H1 (cell line): Measurements from ENCODE around the gene RRM1. TPM values are rescaled to one million over a fixed set of nuclear protein-coding genes. Genes with fewer than 3 reads are reported as not detected.

Source experiments
- CTCF ChIA-PET: fragments of 300-600 bp; sonication (Branson Sonifier 250); formaldehyde crosslinking; loops from one replicate; lab custom pipeline; 2021; ENCODE audit not compliant: partially characterized antibody; lab: Charles Lee
- POLR2A ChIA-PET: fragments of 300-600 bp; sonication (Branson Sonifier 250); formaldehyde crosslinking; loops from one replicate; lab custom pipeline; 2021; ENCODE audit warnings: inconsistent platforms; ENCODE audit not compliant: partially characterized antibody; lab: Charles Lee
- DNase-seq, 2 experiments: peaks; one replicate each; pipeline versions ENCODE4 v3.0.0 to v3.0.0-alpha.2; 2010 to 2022; ENCODE audit warnings: low spot score in 2 of 2, low read depth in 1 of 2, mixed read lengths in 1 of 2
- FAIRE-seq: peaks from 2 replicates; lab custom pipeline; 2011; peaks lifted over from hg19 to GRCh38; lab: Jason Lieb, UNC
- H2AFZ ChIP-seq: 2 replicates; pipeline ENCODE4 v1.8.1; 2012; ENCODE audit warnings: low read length, inconsistent platforms
- H2AK5ac ChIP-seq: 2 replicates; pipeline ENCODE4 v1.6.1; 2013; ENCODE audit warnings: low read depth, low read length
- H2BK120ac ChIP-seq: replicated peaks from 2 replicates; pipeline ENCODE3; 2013; ENCODE audit warnings: low read depth, low read length, inconsistent platforms
- H2BK12ac ChIP-seq: 2 replicates; pipeline ENCODE4 v1.6.1; 2013; ENCODE audit warnings: low read depth, low read length
- H2BK15ac ChIP-seq: 2 replicates; pipeline ENCODE4 v1.6.1; 2013; ENCODE audit warnings: low read length
- H2BK20ac ChIP-seq: 2 replicates; pipeline ENCODE4 v1.6.1; 2013; ENCODE audit warnings: low read length
- H2BK5ac ChIP-seq: 2 replicates; pipeline ENCODE4 v1.6.1; 2013; ENCODE audit warnings: low read depth, low read length
- H3K14ac ChIP-seq: 2 replicates; pipeline ENCODE4 v1.6.1; 2013; ENCODE audit warnings: inconsistent platforms; ENCODE audit not compliant: insufficient read length
- H3K18ac ChIP-seq: 2 replicates; pipeline ENCODE4 v1.6.1; 2013; ENCODE audit warnings: low read length; ENCODE audit errors: extremely low read depth
- H3K23ac ChIP-seq: 2 replicates; pipeline ENCODE4 v1.6.1; 2013; ENCODE audit warnings: inconsistent platforms; ENCODE audit not compliant: insufficient read length
- H3K23me2 ChIP-seq: 2 replicates; pipeline ENCODE4 v1.6.1; 2013; ENCODE audit warnings: low read depth, low read length
- H3K27ac ChIP-seq: 2 replicates; pipeline ENCODE4 v1.6.1; 2011; ENCODE audit warnings: low read depth, low read length, inconsistent platforms
- H3K27me3 ChIP-seq, 4 experiments: replicated peaks in 1 of 4; 1 replicate in 1 of 4; 2 replicates in 3 of 4; pipeline versions ENCODE4 v1.6.1 to v1.8.1; 2011 to 2013; ENCODE audit warnings: low read length in 3 of 4, mild to moderate bottlenecking in 3 of 4, inconsistent platforms in 2 of 4, mixed read lengths in 2 of 4, moderate library complexity in 1 of 4; ENCODE audit not compliant: control insufficient read depth in 3 of 4, insufficient read depth in 3 of 4; ENCODE audit errors: extremely low read depth in 1 of 4
- H3K36me3 ChIP-seq, 4 experiments: 2 replicates each; pipeline versions ENCODE4 v1.6.1 to v1.8.1; 2011 to 2013; ENCODE audit warnings: mild to moderate bottlenecking in 4 of 4, low read length in 3 of 4, moderate library complexity in 2 of 4, control low read depth in 1 of 4, inconsistent platforms in 1 of 4; ENCODE audit not compliant: insufficient read depth in 4 of 4, control insufficient read depth in 2 of 4
- H3K4ac ChIP-seq: replicated peaks from 2 replicates; pipeline ENCODE3; 2013; ENCODE audit warnings: low read length, low read depth, mixed read lengths, inconsistent platforms; ENCODE audit not compliant: insufficient read length
- H3K4me1 ChIP-seq, 4 experiments: replicated peaks in 1 of 4; 1 replicate in 1 of 4; 2 replicates in 3 of 4; pipeline versions ENCODE4 v1.6.1 to v1.8.1; 2011 to 2013; ENCODE audit warnings: low read length in 3 of 4, inconsistent platforms in 2 of 4, mixed read lengths in 1 of 4; ENCODE audit not compliant: insufficient read depth in 4 of 4, control insufficient read depth in 3 of 4
- H3K4me2 ChIP-seq, 2 experiments: 2 replicates each; pipeline versions ENCODE4 v1.6.1 to v1.8.1; 2011 to 2013; ENCODE audit warnings: low read depth in 2 of 2, low read length in 2 of 2, control low read depth in 1 of 2, inconsistent platforms in 1 of 2, mild to moderate bottlenecking in 1 of 2; ENCODE audit not compliant: insufficient read depth in 1 of 2
- H3K4me3 ChIP-seq, 4 experiments: fragments of 200-600, 300-600 bp in 1 of 4; sonication (generic), shearing (Covaris generic), sonication (Bioruptor Twin) in 1 of 4; 2 replicates each; pipeline versions ENCODE4 v1.5.1 to v1.8.1; 2011 to 2016; ENCODE audit warnings: low read length in 4 of 4, low read depth in 3 of 4, control low read depth in 2 of 4, inconsistent platforms in 2 of 4, mild to moderate bottlenecking in 2 of 4, mixed read lengths in 1 of 4, moderate library complexity in 1 of 4; ENCODE audit not compliant: insufficient read depth in 2 of 4; ENCODE audit errors: extremely low read depth in 1 of 4
- H3K56ac ChIP-seq: replicated peaks from 2 replicates; pipeline ENCODE3; 2013; ENCODE audit warnings: low read depth, mild to moderate bottlenecking, mixed read lengths, low read length, inconsistent platforms; ENCODE audit not compliant: insufficient read length
- H3K79me1 ChIP-seq: 2 replicates; pipeline ENCODE4 v1.6.1; 2013; ENCODE audit warnings: low read depth, low read length, control low read depth
- H3K79me2 ChIP-seq, 2 experiments: 2 replicates each; pipeline versions ENCODE4 v1.6.1 to v1.8.1; 2012 to 2013; ENCODE audit warnings: low read length in 2 of 2, mild to moderate bottlenecking in 2 of 2, inconsistent platforms in 1 of 2; ENCODE audit not compliant: insufficient read depth in 2 of 2, control insufficient read depth in 1 of 2
- H3K9ac ChIP-seq, 4 experiments: replicated peaks in 1 of 4; 1 replicate in 1 of 4; 2 replicates in 3 of 4; pipeline versions ENCODE4 v1.6.1 to v1.8.1; 2011 to 2013; ENCODE audit warnings: low read depth in 3 of 4, low read length in 3 of 4, control low read depth in 2 of 4, mild to moderate bottlenecking in 2 of 4, moderate library complexity in 2 of 4, inconsistent platforms in 1 of 4; ENCODE audit errors: extremely low read depth in 1 of 4
- H3K9me3 ChIP-seq, 2 experiments: 2 replicates each; pipeline versions ENCODE4 v1.6.1 to v1.8.1; 2012 to 2013; ENCODE audit warnings: mild to moderate bottlenecking in 2 of 2, moderate library complexity in 2 of 2, control low read depth in 1 of 2, inconsistent platforms in 1 of 2, low read depth in 1 of 2, low read length in 1 of 2, mixed read lengths in 1 of 2; ENCODE audit not compliant: insufficient read depth in 2 of 2
- H4K20me1 ChIP-seq, 2 experiments: replicated peaks in 1 of 2; 2 replicates each; pipeline versions ENCODE3 to v1.8.1; 2011 to 2013; ENCODE audit warnings: inconsistent platforms in 2 of 2, low read length in 2 of 2, mild to moderate bottlenecking in 1 of 2; ENCODE audit not compliant: insufficient read depth in 2 of 2, control insufficient read depth in 1 of 2
- H4K5ac ChIP-seq: 2 replicates; pipeline ENCODE4 v1.6.1; 2013; ENCODE audit warnings: low read length, low read depth, mixed read lengths, inconsistent platforms; ENCODE audit not compliant: insufficient read length
- H4K8ac ChIP-seq: 2 replicates; pipeline ENCODE4 v1.8.0; 2013; ENCODE audit warnings: mild to moderate bottlenecking, moderate library complexity, low read length, inconsistent platforms; ENCODE audit not compliant: insufficient read depth; ENCODE audit errors: extremely low read depth
- H4K91ac ChIP-seq: replicated peaks from 2 replicates; pipeline ENCODE3; 2013; ENCODE audit warnings: low read length, mixed read lengths, inconsistent platforms; ENCODE audit not compliant: insufficient read length
- CREB1 ChIP-seq: IDR thresholded peaks from 2 replicates; pipeline ENCODE4 v1.6.1; 2012; ENCODE audit warnings: inconsistent platforms
- E2F6 ChIP-seq: IDR thresholded peaks from 2 replicates; pipeline ENCODE4 v1.6.1; 2012; ENCODE audit warnings: inconsistent platforms
- GABPA ChIP-seq: IDR thresholded peaks from 2 replicates; pipeline ENCODE4 v1.6.1; 2011; ENCODE audit warnings: mild to moderate bottlenecking, low read length, moderate library complexity, borderline replicate concordance; ENCODE audit not compliant: insufficient read depth
- HDAC6 ChIP-seq: IDR thresholded peaks from one replicate; pipeline ENCODE4 v1.7.1; 2012; ENCODE audit warnings: low read depth, mild to moderate bottlenecking, inconsistent platforms, low read length, moderate library complexity
- JUND ChIP-seq: IDR thresholded peaks from 2 replicates; pipeline ENCODE4 v1.6.1; 2011; ENCODE audit warnings: mild to moderate bottlenecking, improper control_type of control experiment, low read length
- KDM5A ChIP-seq: fragments of 200-600 bp; IDR thresholded peaks from 2 replicates; pipeline ENCODE4 v1.7.1; 2012; ENCODE audit warnings: mild to moderate bottlenecking, low read length, inconsistent platforms, mixed read lengths
- MAFK ChIP-seq: IDR thresholded peaks from 2 replicates; pipeline ENCODE4 v1.6.1; 2012; ENCODE audit warnings: low read depth, mild to moderate bottlenecking, improper control_type of control experiment, low read length
- NANOG ChIP-seq: IDR thresholded peaks from 2 replicates; pipeline ENCODE4 v1.6.1; 2011; ENCODE audit warnings: low read length, low read depth, mild to moderate bottlenecking, inconsistent platforms; ENCODE audit not compliant: insufficient read depth, poor library complexity, severe bottlenecking
- POLR2AphosphoS5 ChIP-seq: IDR thresholded peaks from 2 replicates; pipeline ENCODE4 v1.6.1; 2011; ENCODE audit warnings: low read depth, low read length
- RBBP5 ChIP-seq: IDR thresholded peaks from 2 replicates; pipeline ENCODE4 v1.7.1; 2012; ENCODE audit warnings: low read depth, mild to moderate bottlenecking, inconsistent platforms, low read length, moderate library complexity, borderline replicate concordance
- RFX5 ChIP-seq: IDR thresholded peaks from 2 replicates; pipeline ENCODE4 v1.6.1; 2011; ENCODE audit warnings: low read depth, low read length, improper control_type of control experiment, borderline replicate concordance
- RXRA ChIP-seq: IDR thresholded peaks from 2 replicates; pipeline ENCODE4 v1.6.1; 2011; ENCODE audit warnings: low read depth, mild to moderate bottlenecking, low read length, moderate library complexity; ENCODE audit not compliant: insufficient read depth
- TCF12 ChIP-seq: IDR thresholded peaks from 2 replicates; pipeline ENCODE4 v1.6.1; 2011; ENCODE audit warnings: low read depth, mild to moderate bottlenecking, low read length
- WGBS, 2 experiments: shearing (Covaris generic) in 1 of 2; methylation state at CpG; one replicate each; pipeline versions ENCODE4 v1.1.6 to v1.1.7; 2013 to 2015; ENCODE audit warnings: low lambda C conversion rate in 2 of 2, mixed read lengths in 2 of 2, inconsistent platforms in 1 of 2, low coverage in 1 of 2, missing lambda C conversion rate in 1 of 2; ENCODE audit not compliant: insufficient replicate concordance in 2 of 2, insufficient coverage in 1 of 2, insufficient read length in 1 of 2; ENCODE audit errors: extremely low coverage in 1 of 2, missing lambda C conversion rate in 1 of 2; 5-methylcytosine and 5-hydroxymethylcytosine counted together
- polyA plus RNA-seq, 7 experiments: library from polyadenylated mRNA; depleted of rRNA in 3 of 7; stranded (reverse) in 5 of 7; unstranded in 2 of 7; fragments of >200 nt in 5 of 7; fragments of 200-250 nt in 2 of 7; gene quantifications; 1 replicate in 5 of 7; 2 replicates in 1 of 7; 4 replicates in 1 of 7; pipeline versions ENCODE4 v1.2.1 to v1.2.3, GENCODE V29; 2011 to 2013; ENCODE audit warnings: missing spikeins in 2 of 7, mixed read lengths in 2 of 7
- total RNA-seq: library from RNA; stranded (reverse); fragmentation: NEBNext Ultra II Directional; extraction: Animal tissue kit (Norgen Biotek cat#: 25700); gene quantifications from 2 replicates; pipeline ENCODE4 v1.2.1, GENCODE V29; 2021

The RRM1 gene
- total and polyA plus RNA-seq, 2 of the 8 experiments (the other 6 are each of a cell fraction or from before 2014, with no cell fraction given), result 63.6 to 126 TPM

- POLR2A ChIA-PET, result interaction anchor here (1.1 kb wide), 1 partner anchor 11 kb away, joined by 3 read pairs; no protein-coding TSS in a partner anchor
- DNase-seq (no peak), FAIRE-seq (no peak)
- CTCF ChIA-PET, result interaction anchor here (1.1 kb wide), 1 partner anchor 17 kb away, joined by 3 read pairs; no protein-coding TSS in a partner anchor
- H3K79me1 ChIP-seq, result no peaks in the 10 kb centered on the region
- H3K4me1 ChIP-seq, result no peaks in the 10 kb centered on the region
- H2BK12ac ChIP-seq, result no peak overlapping the region
- H3K79me2 ChIP-seq, result no peaks in the 10 kb centered on the region
- H3K23ac ChIP-seq, result no peak overlapping the region
- no peak overlapping the region for H3K4me3 ChIP-seq
- no peak overlapping the region for H4K91ac ChIP-seq
- no peak overlapping the region for H3K27ac ChIP-seq
- no peak overlapping the region for H3K9ac ChIP-seq
- H2BK20ac ChIP-seq, result no peak overlapping the region
- H2AK5ac ChIP-seq, result no peak overlapping the region
- no peaks in the 10 kb centered on the region for H4K20me1 ChIP-seq
- H3K23me2 ChIP-seq, result no peaks in the 10 kb centered on the region
- no peak overlapping the region for H4K5ac ChIP-seq
- H3K4ac ChIP-seq, result no peak overlapping the region
- H3K9me3 ChIP-seq, result 0 out of 4 replicates have a peak, but pooled peaks cover 0 to 2% of the 10 kb centered on the region in 2 experiments
- WGBS, 2 experiments, result 92% methylated on average over 3 of the region's 3 CpGs; no CpG with 5 or more reads in 1 of the 2 experiments
- H3K56ac ChIP-seq, result no peak overlapping the region
- H2BK120ac ChIP-seq, result no peak overlapping the region
- no peak overlapping the region for H3K4me2 ChIP-seq
- no peak overlapping the region for H2AFZ ChIP-seq
- no peak overlapping the region for H2BK5ac ChIP-seq
- H4K8ac ChIP-seq, result no peak overlapping the region
- H3K18ac ChIP-seq, result no peak overlapping the region
- no peak overlapping the region for H2BK15ac ChIP-seq
- H3K14ac ChIP-seq, result no peak overlapping the region
- peaks cover 0 to 3% (median 0%) of the 10 kb centered on the region in 4 experiments; a peak in 1 of 7 replicates for H3K27me3 ChIP-seq
- no peaks in the 10 kb centered on the region for H3K36me3 ChIP-seq
- TF ChIP-seq JUND, result no peak
- TF ChIP-seq MAFK, result no peak
- no peak for TF ChIP-seq RXRA
- no peak for TF ChIP-seq TCF12
- no peak for TF ChIP-seq RFX5
- TF ChIP-seq KDM5A, result no peak
- no peak for TF ChIP-seq GABPA
- TF ChIP-seq NANOG, result no peak
- no peak for TF ChIP-seq POLR2AphosphoS5
- no peak for TF ChIP-seq HDAC6
- TF ChIP-seq RBBP5, result no peak
- no peak for TF ChIP-seq CREB1
- TF ChIP-seq E2F6, result no peak
Observed at GRCh38 chr11:4164884-4165590, 70.4 kb downstream of the RRM1 start.
